ENCODE results near the gene SRF. TPM values are rescaled to one million over a fixed set of nuclear protein-coding genes. Genes with fewer than 3 reads are reported as not detected.

The SRF gene
- total RNA-seq, 1 experiment from 2014 or later, result 35.0 TPM

DNA sequence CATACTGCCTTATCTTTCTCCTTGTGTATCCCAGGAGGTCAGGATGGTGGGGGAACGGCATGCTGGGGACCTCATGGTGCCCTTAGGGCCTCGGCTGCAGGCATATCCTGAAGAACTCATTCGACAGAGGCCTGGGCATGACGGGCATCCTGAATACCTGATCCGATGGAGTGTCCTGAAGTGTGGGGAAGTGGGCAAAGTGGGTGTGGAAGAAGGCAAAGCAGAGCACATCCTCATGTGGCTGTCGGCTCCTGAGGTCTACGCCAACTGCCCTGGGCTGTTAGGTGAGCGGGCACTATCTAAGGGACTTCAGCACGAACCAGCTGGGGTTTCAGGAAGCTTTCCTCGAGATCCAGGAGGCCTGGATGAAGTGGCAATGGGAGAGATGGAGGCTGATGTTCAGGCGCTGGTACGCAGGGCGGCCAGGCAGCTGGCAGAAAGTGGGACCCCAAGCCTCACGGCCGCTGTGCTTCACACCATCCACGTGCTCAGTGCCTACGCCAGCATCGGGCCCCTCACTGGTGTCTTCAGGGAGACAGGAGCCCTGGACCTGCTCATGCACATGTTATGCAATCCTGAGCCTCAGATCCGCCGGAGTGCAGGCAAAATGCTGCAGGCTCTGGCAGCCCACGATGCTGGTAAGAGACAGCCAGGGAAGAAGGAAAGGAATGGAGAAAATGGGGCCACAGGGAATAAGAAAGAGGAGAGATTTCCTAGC, 13.4 kb downstream of the SRF start:
- Histone ChIP-seq H4K20me1 (ENCODE audit: low read length) (no peaks in the 10 kb centered on the region), H3K27me3 (ENCODE audit: low read length) (no peaks in the 10 kb centered on the region), H3K36me3 (ENCODE audit: low read depth, low read length) (no peaks in the 10 kb centered on the region; the same call in 1 of the 2 replicates), H3K4me3 (ENCODE audit: low read length) (no peak overlapping the region), H3K9ac (ENCODE audit: low read length) (no peak overlapping the region), H3K27ac (ENCODE audit: low read length) (no peak overlapping the region), H3K9me3 (ENCODE audit: low read length) (no peaks in the 10 kb centered on the region), H3K9me2 (replicated peaks; ENCODE audit: low read length) (no peaks in the 10 kb centered on the region), H3K4me1 (ENCODE audit: insufficient read depth, low read length) (peaks cover 13% of the 10 kb centered on the region), H2AFZ (ENCODE audit: low read length) (no peak overlapping the region), H3K79me2 (ENCODE audit: low read length) (no peaks in the 10 kb centered on the region), H3K4me2 (ENCODE audit: low read length) (no peak overlapping the region), H3F3A (ENCODE audit: low read length, unreplicated experiment) (no peaks in the 10 kb centered on the region)
- ChIA-PET CTCF (no interaction called here), POLR2A (ENCODE audit: unreplicated experiment) (no interaction called here)
- no TSS peak for BruUV-seq (replicated peaks)
- ATAC-seq, result no peak
- DNase-seq, result no peak
- TF ChIP-seq EZH2phosphoT487 (IDR thresholded peaks at IDR 0.05; ENCODE audit: borderline replicate concordance, low read length), result no peak
- intact Hi-C loops (cut with micrococcal nuclease), result no loop called here

DNA sequence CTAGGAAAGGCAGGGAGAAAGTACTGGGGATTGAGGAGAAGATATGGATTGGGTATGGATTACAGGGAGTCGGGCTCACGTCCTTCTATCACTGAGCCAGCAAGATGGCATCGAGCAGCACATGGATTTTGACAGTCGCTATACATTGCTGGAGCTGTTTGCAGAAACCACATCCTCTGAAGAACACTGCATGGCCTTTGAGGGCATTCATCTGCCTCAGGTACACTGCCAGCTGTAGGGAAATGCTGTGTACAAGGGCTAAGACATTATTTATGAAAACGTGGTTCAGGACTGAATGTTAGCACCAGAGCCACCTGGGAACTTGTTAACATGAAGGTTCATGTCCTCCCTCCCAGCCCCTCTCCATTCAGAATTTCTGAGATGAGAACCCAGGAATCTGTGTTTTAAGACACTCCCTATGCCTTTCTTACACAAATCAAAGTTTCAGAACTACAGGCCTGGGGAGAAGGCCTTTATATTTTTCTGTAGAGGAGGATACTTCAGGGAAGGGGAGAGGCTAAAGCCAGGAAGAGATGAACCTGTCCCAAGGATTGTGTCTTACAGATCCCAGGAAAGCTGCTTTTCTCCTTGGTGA, 14.4 kb downstream of the SRF start:
- H3K4me3 ChIP-seq (ENCODE audit: low read length), result no peak overlapping the region
- no peaks in the 10 kb centered on the region for H3K27me3 ChIP-seq (ENCODE audit: low read length)
- H4K20me1 ChIP-seq (ENCODE audit: low read length), result no peaks in the 10 kb centered on the region
- DNase-seq (no peak), ATAC-seq (no peak)
- CTCF ChIA-PET, result no interaction called here
- no peaks in the 10 kb centered on the region for H3F3A ChIP-seq (ENCODE audit: low read length, unreplicated experiment)
- intact Hi-C loops (cut with micrococcal nuclease), result no loop called here
- H3K36me3 ChIP-seq (ENCODE audit: low read depth, low read length), result no peaks in the 10 kb centered on the region; the same call in 1 of the 2 replicates
- peaks cover 13% of the 10 kb centered on the region for H3K4me1 ChIP-seq (ENCODE audit: insufficient read depth, low read length)
- H3K9me2 ChIP-seq (replicated peaks; ENCODE audit: low read length), result no peaks in the 10 kb centered on the region
- TF ChIP-seq, protein P1, sequence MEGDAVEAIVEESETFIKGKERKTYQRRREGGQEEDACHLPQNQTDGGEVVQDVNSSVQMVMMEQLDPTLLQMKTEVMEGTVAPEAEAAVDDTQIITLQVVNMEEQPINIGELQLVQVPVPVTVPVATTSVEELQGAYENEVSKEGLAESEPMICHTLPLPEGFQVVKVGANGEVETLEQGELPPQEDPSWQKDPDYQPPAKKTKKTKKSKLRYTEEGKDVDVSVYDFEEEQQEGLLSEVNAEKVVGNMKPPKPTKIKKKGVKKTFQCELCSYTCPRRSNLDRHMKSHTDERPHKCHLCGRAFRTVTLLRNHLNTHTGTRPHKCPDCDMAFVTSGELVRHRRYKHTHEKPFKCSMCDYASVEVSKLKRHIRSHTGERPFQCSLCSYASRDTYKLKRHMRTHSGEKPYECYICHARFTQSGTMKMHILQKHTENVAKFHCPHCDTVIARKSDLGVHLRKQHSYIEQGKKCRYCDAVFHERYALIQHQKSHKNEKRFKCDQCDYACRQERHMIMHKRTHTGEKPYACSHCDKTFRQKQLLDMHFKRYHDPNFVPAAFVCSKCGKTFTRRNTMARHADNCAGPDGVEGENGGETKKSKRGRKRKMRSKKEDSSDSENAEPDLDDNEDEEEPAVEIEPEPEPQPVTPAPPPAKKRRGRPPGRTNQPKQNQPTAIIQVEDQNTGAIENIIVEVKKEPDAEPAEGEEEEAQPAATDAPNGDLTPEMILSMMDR (conservative IDR thresholded peaks at IDR 0.05; ENCODE audit: low read depth, low read length), result no peak
- TF ChIP-seq EZH2phosphoT487 (IDR thresholded peaks at IDR 0.05; ENCODE audit: borderline replicate concordance, low read length), result no peak
- no peak for TF ChIP-seq EZH2 (IDR thresholded peaks at IDR 0.05; ENCODE audit: low read length, unreplicated experiment)
- BruUV-seq (replicated peaks), result no TSS peak
- H3K9ac ChIP-seq (ENCODE audit: low read length), result no peak overlapping the region
- no peak overlapping the region for H3K27ac ChIP-seq (ENCODE audit: low read length)
- no peaks in the 10 kb centered on the region for H3K9me3 ChIP-seq (ENCODE audit: low read length)
- no peak overlapping the region for H2AFZ ChIP-seq (ENCODE audit: low read length)
- POLR2A ChIA-PET (ENCODE audit: unreplicated experiment), result no interaction called here
- no peak overlapping the region for H3K4me2 ChIP-seq (ENCODE audit: low read length)
- no peaks in the 10 kb centered on the region for H3K79me2 ChIP-seq (ENCODE audit: low read length)

DNA sequence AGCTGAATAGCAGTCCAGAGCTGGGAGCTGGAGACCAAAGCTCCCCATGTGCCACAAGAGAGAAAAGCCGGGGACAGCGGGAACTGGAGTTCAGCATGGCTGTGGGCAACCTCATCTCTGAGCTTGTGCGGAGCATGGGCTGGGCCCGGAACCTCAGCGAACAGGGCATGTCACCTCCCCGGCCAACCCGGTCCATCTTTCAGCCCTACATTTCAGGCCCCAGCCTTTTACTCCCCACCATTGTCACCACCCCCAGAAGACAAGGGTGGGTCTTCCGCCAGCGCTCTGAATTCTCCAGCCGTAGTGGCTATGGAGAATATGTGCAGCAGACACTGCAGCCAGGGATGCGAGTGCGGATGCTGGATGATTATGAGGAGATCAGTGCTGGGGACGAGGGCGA, 14.9 kb downstream of the SRF start:
- H3K27ac ChIP-seq (ENCODE audit: low read length), result no peak overlapping the region
- no peaks in the 10 kb centered on the region for H3K9me3 ChIP-seq (ENCODE audit: low read length)
- ChIA-PET CTCF (no interaction called here), POLR2A (ENCODE audit: unreplicated experiment) (no interaction called here)
- H3K79me2 ChIP-seq (ENCODE audit: low read length), result no peaks in the 10 kb centered on the region
- H3K4me3 ChIP-seq (ENCODE audit: low read length), result no peak overlapping the region
- no peak overlapping the region for H3K9ac ChIP-seq (ENCODE audit: low read length)
- H3F3A ChIP-seq (ENCODE audit: low read length, unreplicated experiment), result no peaks in the 10 kb centered on the region
- no peak overlapping the region for H3K4me2 ChIP-seq (ENCODE audit: low read length)
- H3K9me2 ChIP-seq (replicated peaks; ENCODE audit: low read length), result no peaks in the 10 kb centered on the region
- H4K20me1 ChIP-seq (ENCODE audit: low read length), result no peaks in the 10 kb centered on the region
- intact Hi-C loops (cut with micrococcal nuclease), result no loop called here
- H3K36me3 ChIP-seq (ENCODE audit: low read depth, low read length), result no peaks in the 10 kb centered on the region; the same call in 1 of the 2 replicates
- no peak for TF ChIP-seq EZH2 (IDR thresholded peaks at IDR 0.05; ENCODE audit: low read length, unreplicated experiment)
- TF ChIP-seq, protein P1 (conservative IDR thresholded peaks at IDR 0.05; ENCODE audit: low read depth, low read length), result no peak
- TF ChIP-seq EZH2phosphoT487 (IDR thresholded peaks at IDR 0.05; ENCODE audit: borderline replicate concordance, low read length), result no peak
- ATAC-seq, result no peak
- BruUV-seq (replicated peaks), result no TSS peak
- no peaks in the 10 kb centered on the region for H3K27me3 ChIP-seq (ENCODE audit: low read length)
- H2AFZ ChIP-seq (ENCODE audit: low read length), result no peak overlapping the region
- peaks cover 13% of the 10 kb centered on the region for H3K4me1 ChIP-seq (ENCODE audit: insufficient read depth, low read length)
- no peak for DNase-seq

Measured in PC-3 (cell line).